Kidney epithelial cell (primary cell): ENCODE data around the gene TMEM219. TPM values are rescaled to one million over a fixed set of nuclear protein-coding genes. Genes with fewer than 3 reads are reported as not detected.
A peak's percentile ranks its signal among the peaks of the same experiment; 100 is the strongest.
"Not testable (repeated sequence)": the region's sequence is repeated elsewhere in the genome, so short reads cannot be mapped to it uniquely, and the experiment has no call there.

ENCODE experiments used
- DNase-seq: peaks from one replicate; pipeline ENCODE4 v3.0.0-alpha.2; 2010; ENCODE audit warnings: low read depth
- H3K27me3 ChIP-seq: 2 replicates; pipeline ENCODE4 v1.6.0; 2011; ENCODE audit warnings: low read length; ENCODE audit not compliant: control insufficient read depth, insufficient read depth
- H3K36me3 ChIP-seq: 2 replicates; pipeline ENCODE4 v1.5.1; 2011; ENCODE audit warnings: low read length; ENCODE audit not compliant: control insufficient read depth, insufficient read depth
- H3K4me3 ChIP-seq: 2 replicates; pipeline ENCODE4 v1.5.1; 2011; ENCODE audit warnings: low read depth, mild to moderate bottlenecking, control low read depth, low read length
- CTCF ChIP-seq: IDR thresholded peaks from 2 replicates; pipeline ENCODE4 v1.5.1; 2011; ENCODE audit warnings: mild to moderate bottlenecking, moderate library complexity, low read length, control low read depth, inconsistent platforms; ENCODE audit not compliant: insufficient read depth, poor library complexity, severe bottlenecking
- total RNA-seq: library from RNA; depleted of rRNA; stranded (reverse); fragments of >200 nt; gene quantifications from 2 replicates; pipeline ENCODE4 v1.2.3, GENCODE V29; 2015

Gene TMEM219
- total RNA-seq, 1 donor from 2014 or later, result 175 TPM

GRCh38 chr16:29925781-29926710 lies 35.8 kb upstream of the TMEM219 start, which contains the start of gene KCTD13:
KCTD13 (minus strand) TSS chr16:29926226; CDS start chr16:29926033, 193 bp downstream.
- peak; percentile 29 for DNase-seq
- Histone ChIP-seq H3K4me3 (peak within 1 kb of the TSS; percentile 90), H3K36me3 (no peaks in the 10 kb centered on the region), H3K27me3 (no peaks in the 10 kb centered on the region)
- TF ChIP-seq CTCF, result no peak

DNA sequence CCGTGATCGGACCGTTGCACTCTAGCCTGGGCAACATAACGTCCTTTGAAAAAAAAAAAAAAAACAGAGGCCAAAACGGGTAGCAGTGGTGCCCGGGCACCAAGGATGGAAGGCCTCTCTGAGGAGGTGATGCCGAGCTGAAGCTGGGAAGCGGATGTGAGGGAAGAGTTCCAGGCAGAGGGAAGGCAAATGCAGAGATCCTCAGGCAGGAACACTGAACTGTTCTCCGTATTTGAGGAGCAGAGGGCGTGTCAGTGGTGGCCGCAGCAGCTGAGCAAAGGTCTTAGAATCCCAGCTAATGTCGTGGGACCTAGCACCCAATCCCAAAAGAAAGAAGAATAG lies 35.2 kb upstream of the TMEM219 start:
- no peak for TF ChIP-seq CTCF
- DNase-seq, result no peak

GRCh38 chr16:29927070-29927905 lies 34.6 kb upstream of the TMEM219 start:
- TF ChIP-seq CTCF, result no peak
- no peaks in the 10 kb centered on the region for H3K36me3 ChIP-seq
- H3K4me3 ChIP-seq, result peak overlapping the region; percentile 90
- DNase-seq, result no peak
- H3K27me3 ChIP-seq, result no peaks in the 10 kb centered on the region

More for the DNA sequence above, 35.2 kb upstream of the TMEM219 start:
- Histone ChIP-seq H3K27me3 (no peaks in the 10 kb centered on the region), H3K4me3 (peak overlapping the region; percentile 90), H3K36me3 (no peaks in the 10 kb centered on the region)

DNA sequence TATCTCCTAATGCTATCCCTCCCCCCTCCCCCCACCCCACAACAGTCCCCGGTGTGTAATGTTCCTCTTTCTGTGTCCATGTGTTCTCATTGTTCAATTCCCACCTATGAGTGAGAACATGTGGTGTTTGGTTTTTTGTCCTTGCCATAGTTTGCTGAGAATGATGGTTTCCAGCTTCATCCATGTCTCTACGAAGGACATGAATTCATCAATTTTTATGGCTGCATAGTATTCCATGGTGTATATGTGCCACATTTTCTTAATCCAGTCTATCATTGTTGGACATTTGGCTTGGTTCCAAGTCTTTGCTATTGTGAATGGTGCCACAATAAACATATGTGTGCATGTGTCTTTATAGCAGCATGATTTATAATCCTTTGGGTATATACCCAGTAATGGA lies 30.1 kb upstream of the TMEM219 start:
- not testable (repeated sequence) for DNase-seq, H3K27me3 ChIP-seq

GRCh38 chr16:29940656-29941055 lies 21.2 kb upstream of the TMEM219 start:
- no peak for DNase-seq
- no peak for TF ChIP-seq CTCF
- Histone ChIP-seq H3K27me3 (no peaks in the 10 kb centered on the region), H3K36me3 (no peaks in the 10 kb centered on the region), H3K4me3 (no peak overlapping the region)

More for the DNA sequence above, 30.1 kb upstream of the TMEM219 start:
- H3K36me3 ChIP-seq, H3K4me3 ChIP-seq: not testable (repeated sequence)
